Thyroid gland (tissue), 4 donors: ENCODE data around the gene TXN2.

ENCODE experiments used
- CTCF ChIP-seq, 6 experiments: fragments of 200-600 bp in 3 of 6; fragments of 450-650 bp in 3 of 6; sonication (generic) in 3 of 6; IDR thresholded peaks; one replicate each; pipeline ENCODE4 v1.5.1; 2016 to 2019; ENCODE audit warnings: antibody characterized with exemption in 6 of 6, mild to moderate bottlenecking in 2 of 6, inconsistent platforms in 1 of 6, moderate library complexity in 1 of 6
- POLR2A ChIP-seq, 2 donors: fragments of 450-650 bp; IDR thresholded peaks; one replicate each; pipeline ENCODE4 v1.6.1; 2017; ENCODE audit warnings: antibody characterized with exemption in 2 of 2, mild to moderate bottlenecking in 2 of 2, moderate library complexity in 1 of 2

- TF ChIP-seq CTCF (IDR thresholded peaks at IDR 0.05) (no peak), POLR2A (IDR thresholded peaks at IDR 0.05) (no peak)
These were observed 36.2 kb downstream of the TXN2 start for GRCh38 chr22:36445158-36445668.
